Naive thymus-derived CD4-positive, alpha-beta T cell (primary cell): ENCODE measurements around the gene MSH4. TPM values are rescaled to one million over a fixed set of nuclear protein-coding genes. Genes with fewer than 3 reads are reported as not detected.
"Not testable (repeated sequence)": the region's sequence is repeated elsewhere in the genome, so short reads cannot be mapped to it uniquely, and the experiment has no call there.

Source experiments
- ATAC-seq: fragments of 150-1000 bp; cut with Tn5 transposase; 2 replicates; pipeline ENCODE4 v1.10.0; 2021; ENCODE audit warnings: mild to moderate bottlenecking, moderate library complexity
- CTCF ChIA-PET: fragments of 350-600 bp; sonication (Branson Sonifier 250); formaldehyde crosslinking; loops from one replicate; lab custom pipeline; 2021; ENCODE audit warnings: antibody characterized with exemption; lab: Charles Lee
- POLR2A ChIA-PET: fragments of 350-600 bp; sonication (Branson Sonifier 250); formaldehyde crosslinking; loops from one replicate; lab custom pipeline; 2021; ENCODE audit warnings: antibody characterized with exemption, inconsistent platforms; lab: Charles Lee
- DNase-seq, 9 donors: peaks; one replicate each; pipeline versions ENCODE4 v3.0.0 to v3.0.0-alpha.2; 2020 to 2022; ENCODE audit warnings: mixed read lengths in 1 of 9
- H3K27ac ChIP-seq: one replicate; pipeline ENCODE4 v1.7.0; 2013; ENCODE audit warnings: mild to moderate bottlenecking, low read depth, low read length, moderate library complexity
- H3K27me3 ChIP-seq, 2 donors: one replicate each; pipeline ENCODE4 v1.7.0; 2013; ENCODE audit warnings: low read length in 2 of 2, mild to moderate bottlenecking in 2 of 2, moderate library complexity in 2 of 2; ENCODE audit not compliant: control insufficient read depth in 2 of 2, insufficient read depth in 2 of 2
- H3K36me3 ChIP-seq, 3 experiments: 1 replicate in 2 of 3; 2 replicates in 1 of 3; pipeline ENCODE4 v1.7.0; 2013; ENCODE audit warnings: low read length in 3 of 3, mild to moderate bottlenecking in 3 of 3, moderate library complexity in 1 of 3; ENCODE audit not compliant: insufficient read depth in 3 of 3, control insufficient read depth in 2 of 3
- H3K4me1 ChIP-seq, 2 donors: one replicate each; pipeline ENCODE4 v1.7.0; 2013; ENCODE audit warnings: low read length in 2 of 2, mild to moderate bottlenecking in 2 of 2, moderate library complexity in 1 of 2; ENCODE audit not compliant: control insufficient read depth in 2 of 2, insufficient read depth in 2 of 2
- H3K4me3 ChIP-seq: 2 replicates; pipeline ENCODE4 v1.7.0; 2013; ENCODE audit warnings: mild to moderate bottlenecking, low read length
- H3K9me3 ChIP-seq, 3 experiments: 1 replicate in 2 of 3; 2 replicates in 1 of 3; pipeline ENCODE4 v1.7.0; 2013; ENCODE audit warnings: low read length in 3 of 3; ENCODE audit not compliant: control insufficient read depth in 2 of 3
- H3K27ac Mint-ChIP-seq, 9 donors: one replicate each; pipeline ENCODE4 v1.8.0; 2020 to 2022; ENCODE audit warnings: mixed read lengths in 9 of 9, mild to moderate bottlenecking in 8 of 9, moderate library complexity in 5 of 9, inconsistent platforms in 2 of 9
- H3K27me3 Mint-ChIP-seq, 5 donors: one replicate each; pipeline ENCODE4 v1.8.0; 2021 to 2022; ENCODE audit warnings: mixed read lengths in 5 of 5, mild to moderate bottlenecking in 1 of 5
- H3K36me3 Mint-ChIP-seq, 5 donors: one replicate each; pipeline ENCODE4 v1.8.0; 2020 to 2022; ENCODE audit warnings: mixed read lengths in 5 of 5, mild to moderate bottlenecking in 3 of 5, inconsistent platforms in 1 of 5
- H3K4me1 Mint-ChIP-seq, 7 donors: one replicate each; pipeline ENCODE4 v1.8.0; 2020 to 2022; ENCODE audit warnings: mixed read lengths in 7 of 7, mild to moderate bottlenecking in 3 of 7, inconsistent platforms in 1 of 7
- H3K4me3 Mint-ChIP-seq, 10 donors: one replicate each; pipeline ENCODE4 v1.8.0; 2020 to 2022; ENCODE audit warnings: mild to moderate bottlenecking in 10 of 10, mixed read lengths in 10 of 10, moderate library complexity in 6 of 10, inconsistent platforms in 2 of 10
- H3K9me3 Mint-ChIP-seq, 11 donors: one replicate each; pipeline ENCODE4 v1.8.0; 2020 to 2022; ENCODE audit warnings: mixed read lengths in 11 of 11, mild to moderate bottlenecking in 4 of 11, inconsistent platforms in 1 of 11, moderate library complexity in 1 of 11
- intact Hi-C, 2 donors: fragments of 100-400 bp; cut with micrococcal nuclease; formaldehyde crosslinking; loops; one replicate each; pipeline ENCODE4 v1.15.1; 2023
- polyA plus RNA-seq, 2 donors: library from polyadenylated mRNA; unstranded; fragments of 300-500 nt; fragmentation: Illumina TruSeq; gene quantifications; one replicate each; pipeline ENCODE4 v1.2.3, GENCODE V29; 2021
- total RNA-seq, 6 experiments: library from RNA in 5 of 6; stranded (reverse) in 5 of 6; gene quantifications; 1 replicate in 5 of 6; 2 replicates in 1 of 6; pipeline ENCODE4 v1.2.3 and lab custom pipeline; 2021 to 2026

Gene MSH4
- total and polyA plus RNA-seq, 7 experiments from 2014 or later: 0.42 to 1.1 (median 0.49) TPM; not detected in 2

- H3K36me3 Mint-ChIP-seq: peaks cover 0 to 4% (median 0%) of the 10 kb centered on the region in 5 donors
- DNase-seq: no peak
- no peaks in the 10 kb centered on the region for H3K9me3 ChIP-seq
- no peaks in the 10 kb centered on the region for H3K4me1 ChIP-seq
- POLR2A ChIA-PET: no interaction called here
- no peaks in the 10 kb centered on the region for H3K4me1 Mint-ChIP-seq
- H3K27ac Mint-ChIP-seq: no peak within 1 kb of the TSS
- no peak within 1 kb of the TSS for H3K4me3 Mint-ChIP-seq
- H3K27me3 Mint-ChIP-seq: peaks cover 0 to 20% (median 15%) of the 10 kb centered on the region in 5 donors
- intact Hi-C loops: no loop called here
- ATAC-seq: no peak
- no peaks in the 10 kb centered on the region for H3K36me3 ChIP-seq
- H3K9me3 Mint-ChIP-seq: peaks cover 0 to 3% (median 0%) of the 10 kb centered on the region in 11 donors
- H3K27ac ChIP-seq: no peak within 1 kb of the TSS
- H3K4me3 ChIP-seq: no peak within 1 kb of the TSS
- no peaks in the 10 kb centered on the region for H3K27me3 ChIP-seq
- CTCF ChIA-PET: no interaction called here
Observed at GRCh38 chr1:75932304-75932703, 135.6 kb downstream of the MSH4 start, which contains the start of gene ASB17. TSS of gene ASB17 (minus strand) at chr1:75932404. CDS start at chr1:75932291, 113 bp downstream.

- Histone ChIP-seq H3K9me3 (no peaks in the 10 kb centered on the region), H3K36me3 (no peaks in the 10 kb centered on the region), H3K4me1 (no peaks in the 10 kb centered on the region), H3K27me3 (no peaks in the 10 kb centered on the region), H3K4me3 (no peak overlapping the region), H3K27ac (no peak overlapping the region)
- Mint-ChIP-seq H3K27ac (no peak overlapping the region), H3K4me1 (no peaks in the 10 kb centered on the region), H3K9me3 (peaks cover 0 to 14% (median 3%) of the 10 kb centered on the region in 11 donors), H3K27me3 (peaks cover 0 to 10% (median 0%) of the 10 kb centered on the region in 5 donors), H3K4me3 (no peak overlapping the region), H3K36me3 (no peaks in the 10 kb centered on the region)
- ChIA-PET POLR2A (no interaction called here), CTCF (no interaction called here)
- ATAC-seq (no peak), DNase-seq (no peak)
- intact Hi-C loops: no loop called here
Observed at GRCh38 chr1:75937034-75937433, 140.4 kb downstream of the MSH4 start.

GRCh38 chr1:75943037-75943436 is 146.4 kb downstream of the MSH4 start:
- intact Hi-C loops, H3K4me3 ChIP-seq, DNase-seq, H3K9me3 ChIP-seq, CTCF ChIA-PET, H3K4me3 Mint-ChIP-seq, H3K27ac Mint-ChIP-seq, POLR2A ChIA-PET, H3K4me1 ChIP-seq, H3K27ac ChIP-seq, H3K27me3 ChIP-seq, H3K36me3 Mint-ChIP-seq, H3K4me1 Mint-ChIP-seq, H3K36me3 ChIP-seq, ATAC-seq: not testable (repeated sequence)
- H3K27me3 Mint-ChIP-seq: peaks cover 0 to 18% (median 9%) of the 10 kb centered on the region in 5 donors
- peaks cover 7 to 41% (median 24%) of the 10 kb centered on the region in 11 donors for H3K9me3 Mint-ChIP-seq

- H3K4me3 Mint-ChIP-seq: no peak overlapping the region
- ATAC-seq: no peak
- no peak for DNase-seq
- Histone ChIP-seq H3K4me3 (no peak overlapping the region), H3K27me3 (no peaks in the 10 kb centered on the region), H3K27ac (no peak overlapping the region), H3K4me1 (no peaks in the 10 kb centered on the region), H3K9me3 (no peaks in the 10 kb centered on the region), H3K36me3 (no peaks in the 10 kb centered on the region)
- H3K27me3 Mint-ChIP-seq: peaks cover 0 to 12% (median 2%) of the 10 kb centered on the region in 5 donors
- no peaks in the 10 kb centered on the region for H3K4me1 Mint-ChIP-seq
- H3K9me3 Mint-ChIP-seq: peaks cover 0 to 20% (median 12%) of the 10 kb centered on the region in 11 donors
- ChIA-PET POLR2A (no interaction called here), CTCF (no interaction called here)
- H3K27ac Mint-ChIP-seq: no peak overlapping the region
- H3K36me3 Mint-ChIP-seq: no peaks in the 10 kb centered on the region
- intact Hi-C loops: no loop called here
Observed at GRCh38 chr1:75950176-75950575, 153.5 kb downstream of the MSH4 start.

- Histone ChIP-seq H3K9me3 (no peaks in the 10 kb centered on the region), H3K4me1 (no peaks in the 10 kb centered on the region), H3K27me3 (no peaks in the 10 kb centered on the region), H3K27ac (no peak overlapping the region), H3K36me3 (no peaks in the 10 kb centered on the region), H3K4me3 (no peak overlapping the region)
- DNase-seq: no peak
- CTCF ChIA-PET: no interaction called here
- Mint-ChIP-seq H3K27me3 (peaks cover 0 to 3% (median 2%) of the 10 kb centered on the region in 5 donors), H3K27ac (no peak overlapping the region), H3K4me1 (no peaks in the 10 kb centered on the region), H3K9me3 (peaks cover 0 to 5% (median 1%) of the 10 kb centered on the region in 11 donors), H3K36me3 (no peaks in the 10 kb centered on the region), H3K4me3 (no peak overlapping the region)
- POLR2A ChIA-PET: no interaction called here
- intact Hi-C loops: no loop called here
- no peak for ATAC-seq
Observed at GRCh38 chr1:75952016-75952415, 155.3 kb downstream of the MSH4 start.

GRCh38 chr1:75953461-75953860 is 156.8 kb downstream of the MSH4 start:
- peaks cover 0 to under 1% (median 0%) of the 10 kb centered on the region in 5 donors for H3K27me3 Mint-ChIP-seq
- H3K4me3 ChIP-seq: no peak overlapping the region
- H3K36me3 Mint-ChIP-seq: no peaks in the 10 kb centered on the region
- H3K4me3 Mint-ChIP-seq: no peak overlapping the region
- ATAC-seq (no peak), DNase-seq (no peak)
- H3K27ac ChIP-seq: no peak overlapping the region
- CTCF ChIA-PET: no interaction called here
- no peaks in the 10 kb centered on the region for H3K27me3 ChIP-seq
- H3K36me3 ChIP-seq: no peaks in the 10 kb centered on the region
- no peaks in the 10 kb centered on the region for H3K4me1 Mint-ChIP-seq
- intact Hi-C loops: no loop called here
- H3K9me3 Mint-ChIP-seq: peaks cover 0 to 2% (median 0%) of the 10 kb centered on the region in 11 donors
- no peaks in the 10 kb centered on the region for H3K4me1 ChIP-seq
- H3K27ac Mint-ChIP-seq: no peak overlapping the region
- no peaks in the 10 kb centered on the region for H3K9me3 ChIP-seq
- POLR2A ChIA-PET: no interaction called here

- DNase-seq (no peak), ATAC-seq (no peak)
- POLR2A ChIA-PET: no interaction called here
- H3K27ac Mint-ChIP-seq: no peak overlapping the region
- H3K36me3 Mint-ChIP-seq: no peaks in the 10 kb centered on the region
- CTCF ChIA-PET: no interaction called here
- H3K4me1 ChIP-seq: no peaks in the 10 kb centered on the region
- no peaks in the 10 kb centered on the region for H3K36me3 ChIP-seq
- H3K4me3 Mint-ChIP-seq: no peak overlapping the region
- no peaks in the 10 kb centered on the region for H3K27me3 ChIP-seq
- H3K27me3 Mint-ChIP-seq: peaks cover 0 to 4% (median 0%) of the 10 kb centered on the region in 5 donors
- H3K4me1 Mint-ChIP-seq: no peaks in the 10 kb centered on the region
- intact Hi-C loops: no loop called here
- H3K9me3 ChIP-seq: no peaks in the 10 kb centered on the region
- peaks cover 0 to 2% (median 0%) of the 10 kb centered on the region in 11 donors for H3K9me3 Mint-ChIP-seq
- H3K4me3 ChIP-seq: no peak overlapping the region
- no peak overlapping the region for H3K27ac ChIP-seq
Observed at GRCh38 chr1:75954586-75954985, 157.9 kb downstream of the MSH4 start.
